SK-N-SH treated with all-trans-retinoic acid at 6 μM for 48 hours (cell line): ENCODE results near the gene GGACT.

Experiments
- ATAC-seq: fragments of 200-7000 bp; cut with Tn5 transposase; 3 replicates; pipeline ENCODE4 v1.9.1; 2020; ENCODE audit warnings: mild to moderate bottlenecking, moderate library complexity
- ARNTL ChIP-seq: fragments of 450-650 bp; formaldehyde crosslinking; IDR thresholded peaks from 2 replicates; pipeline ENCODE4 v1.5.0; 2020; ENCODE audit warnings: low read depth, mild to moderate bottlenecking, moderate library complexity, borderline replicate concordance
- BACH2 ChIP-seq: fragments of 250-450 bp; sonication (Bioruptor Pico); IDR thresholded peaks from 2 replicates; pipeline ENCODE4 v1.9.0; 2021; ENCODE audit warnings: mild to moderate bottlenecking, borderline replicate concordance
- CSDC2 ChIP-seq: fragments of 250-450 bp; sonication (Bioruptor Pico); IDR thresholded peaks from 2 replicates; pipeline ENCODE4 v1.5.0; 2020; ENCODE audit warnings: mild to moderate bottlenecking, moderate library complexity
- ESRRG ChIP-seq: fragments of 250-450 bp; sonication (Bioruptor Pico); IDR thresholded peaks from 2 replicates; pipeline ENCODE4 v1.6.1; 2021; ENCODE audit warnings: mild to moderate bottlenecking
- GLIS3 ChIP-seq: fragments of 250-450 bp; sonication (Bioruptor Pico); IDR thresholded peaks from 2 replicates; pipeline ENCODE4 v1.5.0; 2020; ENCODE audit warnings: mild to moderate bottlenecking, moderate library complexity
- ISL1 ChIP-seq: fragments of 250-450 bp; sonication (Bioruptor Pico); IDR thresholded peaks from 2 replicates; pipeline ENCODE4 v2.1.2; 2022; ENCODE audit warnings: mild to moderate bottlenecking, moderate library complexity
- POU6F1 ChIP-seq: fragments of 250-450 bp; sonication (Bioruptor Pico); IDR thresholded peaks from 2 replicates; pipeline ENCODE4 v1.8.0; 2021; ENCODE audit warnings: low read depth, mild to moderate bottlenecking, moderate library complexity, borderline replicate concordance
- PPARA ChIP-seq: fragments of 250-450 bp; sonication (Bioruptor Pico); IDR thresholded peaks from 2 replicates; pipeline ENCODE4 v1.5.0; 2020; ENCODE audit warnings: mild to moderate bottlenecking, borderline replicate concordance
- RARB ChIP-seq: fragments of 250-450 bp; sonication (Bioruptor Pico); IDR thresholded peaks from 2 replicates; pipeline ENCODE4 v1.8.0; 2021; ENCODE audit warnings: mild to moderate bottlenecking, moderate library complexity
- SNAI2 ChIP-seq: fragments of 250-450 bp; sonication (Bioruptor Pico); IDR thresholded peaks from 2 replicates; pipeline ENCODE4 v1.5.0; 2020; ENCODE audit warnings: mild to moderate bottlenecking, moderate library complexity
- TOX ChIP-seq: fragments of 250-450 bp; sonication (Bioruptor Pico); IDR thresholded peaks from 2 replicates; pipeline ENCODE4 v1.8.0; 2021; ENCODE audit warnings: mild to moderate bottlenecking, moderate library complexity, borderline replicate concordance
- ZC3H10 ChIP-seq: fragments of 250-450 bp; sonication (Bioruptor Pico); IDR thresholded peaks from 2 replicates; pipeline ENCODE4 v1.5.1; 2021; ENCODE audit warnings: mild to moderate bottlenecking, moderate library complexity
- ZFP3 ChIP-seq: fragments of 250-450 bp; sonication (Bioruptor Pico); IDR thresholded peaks from 2 replicates; pipeline ENCODE4 v1.5.0; 2020; ENCODE audit warnings: mild to moderate bottlenecking, moderate library complexity
- ZFP30 ChIP-seq: fragments of 450-650 bp; formaldehyde crosslinking; IDR thresholded peaks from 2 replicates; pipeline ENCODE4 v1.5.0; 2022; ENCODE audit warnings: mild to moderate bottlenecking, moderate library complexity
- ZNF565 ChIP-seq: fragments of 450-650 bp; formaldehyde crosslinking; conservative IDR thresholded peaks from 2 replicates; pipeline ENCODE4 v1.5.0; 2020; ENCODE audit warnings: low read depth, mild to moderate bottlenecking, moderate library complexity
- ZNF70 ChIP-seq: fragments of 450-650 bp; formaldehyde crosslinking; IDR thresholded peaks from 2 replicates; pipeline ENCODE4 v1.5.0; 2020; ENCODE audit warnings: mild to moderate bottlenecking, moderate library complexity
- TF ChIP-seq, protein P1 (sequence below): fragments of 250-450 bp; sonication (Bioruptor Pico); IDR thresholded peaks from 2 replicates; pipeline ENCODE4 v1.5.1; 2020; ENCODE audit warnings: low read depth, mild to moderate bottlenecking, moderate library complexity
- TF ChIP-seq, protein P2 (sequence below): fragments of 250-450 bp; sonication (Bioruptor Pico); IDR thresholded peaks from 2 replicates; pipeline ENCODE4 v1.8.0; 2020; ENCODE audit warnings: mild to moderate bottlenecking, moderate library complexity, borderline replicate concordance
- TF ChIP-seq, protein P3 (sequence below): fragments of 250-450 bp; sonication (Bioruptor Pico); IDR thresholded peaks from 2 replicates; pipeline ENCODE4 v1.5.1; 2021; ENCODE audit warnings: mild to moderate bottlenecking, moderate library complexity

GGACT gene

GRCh38 chr13:100594731-100595130 lies 6.1 kb upstream of the GGACT start:
- TF ChIP-seq TOX (CRISPR knock-in tag) (no peak), ZFP3 (CRISPR knock-in tag) (no peak), CSDC2 (CRISPR knock-in tag) (no peak), POU6F1 (CRISPR knock-in tag) (no peak), SNAI2 (CRISPR knock-in tag) (no peak), ISL1 (no peak), BACH2 (CRISPR knock-in tag) (no peak), ESRRG (no peak), ZNF70 (CRISPR knock-in tag) (no peak), RARB (CRISPR knock-in tag) (no peak), PPARA (CRISPR knock-in tag) (no peak), ZNF565 (CRISPR knock-in tag) (no peak)
- TF ChIP-seq, protein P1, sequence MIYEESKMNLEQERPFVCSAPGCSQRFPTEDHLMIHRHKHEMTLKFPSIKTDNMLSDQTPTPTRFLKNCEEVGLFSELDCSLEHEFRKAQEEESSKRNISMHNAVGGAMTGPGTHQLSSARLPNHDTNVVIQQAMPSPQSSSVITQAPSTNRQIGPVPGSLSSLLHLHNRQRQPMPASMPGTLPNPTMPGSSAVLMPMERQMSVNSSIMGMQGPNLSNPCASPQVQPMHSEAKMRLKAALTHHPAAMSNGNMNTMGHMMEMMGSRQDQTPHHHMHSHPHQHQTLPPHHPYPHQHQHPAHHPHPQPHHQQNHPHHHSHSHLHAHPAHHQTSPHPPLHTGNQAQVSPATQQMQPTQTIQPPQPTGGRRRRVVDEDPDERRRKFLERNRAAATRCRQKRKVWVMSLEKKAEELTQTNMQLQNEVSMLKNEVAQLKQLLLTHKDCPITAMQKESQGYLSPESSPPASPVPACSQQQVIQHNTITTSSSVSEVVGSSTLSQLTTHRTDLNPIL: no peak
- TF ChIP-seq, protein P2, sequence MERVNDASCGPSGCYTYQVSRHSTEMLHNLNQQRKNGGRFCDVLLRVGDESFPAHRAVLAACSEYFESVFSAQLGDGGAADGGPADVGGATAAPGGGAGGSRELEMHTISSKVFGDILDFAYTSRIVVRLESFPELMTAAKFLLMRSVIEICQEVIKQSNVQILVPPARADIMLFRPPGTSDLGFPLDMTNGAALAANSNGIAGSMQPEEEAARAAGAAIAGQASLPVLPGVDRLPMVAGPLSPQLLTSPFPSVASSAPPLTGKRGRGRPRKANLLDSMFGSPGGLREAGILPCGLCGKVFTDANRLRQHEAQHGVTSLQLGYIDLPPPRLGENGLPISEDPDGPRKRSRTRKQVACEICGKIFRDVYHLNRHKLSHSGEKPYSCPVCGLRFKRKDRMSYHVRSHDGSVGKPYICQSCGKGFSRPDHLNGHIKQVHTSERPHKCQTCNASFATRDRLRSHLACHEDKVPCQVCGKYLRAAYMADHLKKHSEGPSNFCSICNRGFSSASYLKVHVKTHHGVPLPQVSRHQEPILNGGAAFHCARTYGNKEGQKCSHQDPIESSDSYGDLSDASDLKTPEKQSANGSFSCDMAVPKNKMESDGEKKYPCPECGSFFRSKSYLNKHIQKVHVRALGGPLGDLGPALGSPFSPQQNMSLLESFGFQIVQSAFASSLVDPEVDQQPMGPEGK (CRISPR knock-in tag): no peak
- ATAC-seq: no peak

DNA sequence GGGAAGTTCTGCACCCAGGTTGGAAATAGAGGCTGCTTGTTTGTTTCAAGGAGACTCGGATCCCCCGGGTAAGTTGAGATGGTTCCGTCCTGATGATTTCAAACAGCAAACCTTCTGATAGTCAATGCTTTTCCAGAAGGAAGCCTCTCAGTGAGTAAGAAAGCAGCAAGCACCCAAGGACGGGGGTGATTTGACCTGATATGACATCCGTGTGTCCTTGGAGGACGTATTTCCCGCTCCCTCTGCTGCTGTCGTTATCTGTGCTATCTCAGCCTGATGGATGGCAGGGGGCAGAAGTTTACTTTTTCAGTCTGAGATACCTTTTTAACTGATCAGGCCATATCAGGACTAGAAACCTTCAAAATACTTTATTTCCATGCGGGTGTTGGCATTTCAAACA lies 5.7 kb upstream of the GGACT start:
- TF ChIP-seq, protein P2 (CRISPR knock-in tag): no peak
- TF ChIP-seq ZFP30 (no peak), GLIS3 (CRISPR knock-in tag) (no peak), ZFP3 (CRISPR knock-in tag) (no peak), TOX (CRISPR knock-in tag) (no peak), ARNTL (CRISPR knock-in tag) (no peak), ZNF565 (CRISPR knock-in tag) (no peak), ZC3H10 (CRISPR knock-in tag) (no peak), POU6F1 (CRISPR knock-in tag) (no peak)
- TF ChIP-seq, protein P3, sequence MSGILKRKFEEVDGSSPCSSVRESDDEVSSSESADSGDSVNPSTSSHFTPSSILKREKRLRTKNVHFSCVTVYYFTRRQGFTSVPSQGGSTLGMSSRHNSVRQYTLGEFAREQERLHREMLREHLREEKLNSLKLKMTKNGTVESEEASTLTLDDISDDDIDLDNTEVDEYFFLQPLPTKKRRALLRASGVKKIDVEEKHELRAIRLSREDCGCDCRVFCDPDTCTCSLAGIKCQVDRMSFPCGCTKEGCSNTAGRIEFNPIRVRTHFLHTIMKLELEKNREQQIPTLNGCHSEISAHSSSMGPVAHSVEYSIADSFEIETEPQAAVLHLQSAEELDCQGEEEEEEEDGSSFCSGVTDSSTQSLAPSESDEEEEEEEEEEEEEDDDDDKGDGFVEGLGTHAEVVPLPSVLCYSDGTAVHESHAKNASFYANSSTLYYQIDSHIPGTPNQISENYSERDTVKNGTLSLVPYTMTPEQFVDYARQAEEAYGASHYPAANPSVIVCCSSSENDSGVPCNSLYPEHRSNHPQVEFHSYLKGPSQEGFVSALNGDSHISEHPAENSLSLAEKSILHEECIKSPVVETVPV: no peak
- TF ChIP-seq, protein P1: no peak
- ATAC-seq: no peak
